ENCODE data around the gene PHACTR3.

Gene PHACTR3

DNA sequence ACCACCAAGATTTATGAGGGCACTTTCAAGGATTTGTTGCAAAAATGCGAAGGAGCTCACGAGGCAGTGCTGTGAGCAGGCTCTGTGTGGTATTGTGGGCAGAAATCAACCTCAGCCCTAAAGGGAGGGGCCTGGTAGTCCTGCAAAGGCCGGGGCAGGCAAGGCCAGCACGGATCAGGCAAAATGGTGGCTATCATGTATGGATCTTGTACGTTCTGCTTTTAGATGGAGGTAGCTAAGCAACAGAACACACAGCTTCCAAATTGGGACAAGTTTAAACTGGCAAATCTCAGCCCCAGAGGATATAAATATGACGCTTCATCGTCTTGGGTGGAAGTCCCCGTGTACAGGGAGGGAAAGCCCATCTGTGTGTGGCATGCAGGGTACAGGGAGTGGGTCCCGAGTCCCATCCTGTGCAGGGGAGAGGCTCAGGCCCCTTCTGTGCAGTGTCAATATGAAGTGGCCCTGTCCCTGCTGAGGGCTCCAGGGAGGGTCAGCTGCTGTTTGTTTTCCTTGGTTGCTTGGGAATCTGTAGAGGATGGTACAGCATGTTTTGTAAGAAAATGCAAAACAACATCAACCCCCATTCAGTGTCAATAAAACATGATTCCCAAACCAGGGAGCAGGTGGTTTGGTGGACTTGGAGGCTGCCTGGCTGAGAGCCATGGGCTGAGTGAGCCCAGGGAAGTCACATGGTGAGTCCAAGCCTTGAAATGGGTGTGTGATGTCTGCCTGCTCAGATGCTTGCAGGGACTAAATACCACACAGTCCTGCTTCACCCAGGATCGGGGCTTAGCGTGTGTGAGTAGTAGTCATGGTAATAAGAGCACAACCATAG is 216.1 kb downstream of the PHACTR3 start:
- no peaks in the 10 kb centered on the region for H3K27me3 ChIP-seq (ENCODE audit: insufficient read depth, low read length, poor library complexity)
- H3K56ac ChIP-seq (ENCODE audit: low read length): no peak overlapping the region
- H3K4me1 ChIP-seq (ENCODE audit: control insufficient read depth, low read depth, low read length): no peaks in the 10 kb centered on the region
- H3K18ac ChIP-seq (ENCODE audit: low read length): no peak overlapping the region
- H3K9ac ChIP-seq (ENCODE audit: low read length): no peak overlapping the region
- no peaks in the 10 kb centered on the region for H3K79me2 ChIP-seq (ENCODE audit: control insufficient read depth, insufficient read depth, low read length)
- H4K8ac ChIP-seq (ENCODE audit: low read depth, low read length): no peak overlapping the region
- no peak overlapping the region for H3K4ac ChIP-seq (ENCODE audit: low read depth, low read length)
- no peak overlapping the region for H3K23ac ChIP-seq (ENCODE audit: low read length)
- no peak overlapping the region for H2BK5ac ChIP-seq (ENCODE audit: low read length)
- no peak overlapping the region for H3K27ac ChIP-seq (ENCODE audit: low read depth, low read length)
- no peak overlapping the region for H2AK5ac ChIP-seq (ENCODE audit: low read length)
- no peak overlapping the region for H4K5ac ChIP-seq (ENCODE audit: low read length)
- no peak overlapping the region for H3K4me2 ChIP-seq (ENCODE audit: low read length)
- H3K79me1 ChIP-seq (ENCODE audit: low read length): no peaks in the 10 kb centered on the region
- no peak overlapping the region for H3K4me3 ChIP-seq (ENCODE audit: low read length)
- no peak for DNase-seq
- H2BK120ac ChIP-seq (ENCODE audit: low read depth, low read length): no peak overlapping the region
- no peaks in the 10 kb centered on the region for H3K36me3 ChIP-seq (ENCODE audit: control insufficient read depth, insufficient read depth, low read length)
- no peak overlapping the region for H2BK15ac ChIP-seq (replicated peaks; ENCODE audit: low read depth)
- no CpG with 5 or more reads among the region's 11 CpGs for WGBS (ENCODE audit: extremely low coverage, insufficient coverage, low lambda C conversion rate)

DNA sequence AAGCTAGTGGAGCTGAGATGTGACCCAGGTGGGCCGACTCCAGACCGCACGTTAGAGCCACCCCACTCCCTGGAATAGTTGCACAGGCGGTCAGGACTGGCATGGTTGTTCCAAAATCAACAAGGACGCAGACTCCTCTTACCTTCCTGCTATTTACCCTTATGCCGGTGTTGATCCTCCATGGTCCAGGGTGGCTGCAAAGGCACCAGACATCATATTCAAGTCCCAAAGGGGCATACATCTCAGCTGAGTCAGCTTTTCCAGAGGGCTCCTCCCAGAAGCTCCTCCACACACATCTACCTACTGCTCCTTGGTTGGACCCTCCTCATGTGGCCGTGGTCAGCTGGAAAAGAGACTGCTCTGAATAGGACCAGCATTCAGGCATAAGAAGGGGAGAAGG is 216.9 kb downstream of the PHACTR3 start:
- no peaks in the 10 kb centered on the region for H3K36me3 ChIP-seq (ENCODE audit: control insufficient read depth, insufficient read depth, low read length)
- no peak overlapping the region for H3K18ac ChIP-seq (ENCODE audit: low read length)
- H2AK5ac ChIP-seq (ENCODE audit: low read length): no peak overlapping the region
- no peak overlapping the region for H3K4me2 ChIP-seq (ENCODE audit: low read length)
- no peak overlapping the region for H3K4ac ChIP-seq (ENCODE audit: low read depth, low read length)
- H3K9ac ChIP-seq (ENCODE audit: low read length): no peak overlapping the region
- no peak overlapping the region for H2BK15ac ChIP-seq (replicated peaks; ENCODE audit: low read depth)
- no peak overlapping the region for H4K5ac ChIP-seq (ENCODE audit: low read length)
- no peak overlapping the region for H3K23ac ChIP-seq (ENCODE audit: low read length)
- no peak overlapping the region for H4K8ac ChIP-seq (ENCODE audit: low read depth, low read length)
- no peak for DNase-seq
- no peaks in the 10 kb centered on the region for H3K4me1 ChIP-seq (ENCODE audit: control insufficient read depth, low read depth, low read length)
- H3K79me2 ChIP-seq (ENCODE audit: control insufficient read depth, insufficient read depth, low read length): no peaks in the 10 kb centered on the region
- no peak overlapping the region for H3K56ac ChIP-seq (ENCODE audit: low read length)
- H3K27ac ChIP-seq (ENCODE audit: low read depth, low read length): no peak overlapping the region
- H3K4me3 ChIP-seq (ENCODE audit: low read length): no peak overlapping the region
- H2BK120ac ChIP-seq (ENCODE audit: low read depth, low read length): no peak overlapping the region
- no peaks in the 10 kb centered on the region for H3K79me1 ChIP-seq (ENCODE audit: low read length)
- H2BK5ac ChIP-seq (ENCODE audit: low read length): no peak overlapping the region
- no CpG with 5 or more reads among the region's 7 CpGs for WGBS (ENCODE audit: extremely low coverage, insufficient coverage, low lambda C conversion rate)
- H3K27me3 ChIP-seq (ENCODE audit: insufficient read depth, low read length, poor library complexity): no peaks in the 10 kb centered on the region

DNA sequence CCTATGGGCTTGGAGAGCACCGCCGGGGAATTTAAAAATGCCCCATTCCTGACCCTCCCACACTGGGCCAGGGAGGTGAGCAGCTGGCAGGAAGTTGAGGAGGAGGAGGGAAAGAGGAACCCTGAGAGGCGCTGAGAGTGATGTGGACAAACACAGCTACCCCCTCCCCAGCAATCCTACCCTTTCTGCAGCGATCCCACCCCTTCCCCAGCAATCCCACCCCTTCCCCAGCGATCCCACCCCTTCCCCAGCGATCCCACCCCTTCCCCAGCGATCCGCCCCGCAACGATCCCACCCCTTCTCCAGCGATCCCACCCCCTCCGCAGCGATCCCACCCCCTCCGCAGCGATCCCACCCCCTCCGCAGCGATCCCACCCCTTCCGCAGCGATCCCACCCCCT is 217.4 kb downstream of the PHACTR3 start:
- H4K8ac ChIP-seq (ENCODE audit: low read depth, low read length): no peak overlapping the region
- H3K4me3 ChIP-seq (ENCODE audit: low read length): no peak overlapping the region
- no peak overlapping the region for H3K4me2 ChIP-seq (ENCODE audit: low read length)
- no peaks in the 10 kb centered on the region for H3K79me1 ChIP-seq (ENCODE audit: low read length)
- H4K5ac ChIP-seq (ENCODE audit: low read length): no peak overlapping the region
- H3K36me3 ChIP-seq (ENCODE audit: control insufficient read depth, insufficient read depth, low read length): no peaks in the 10 kb centered on the region
- H3K23ac ChIP-seq (ENCODE audit: low read length): no peak overlapping the region
- H3K79me2 ChIP-seq (ENCODE audit: control insufficient read depth, insufficient read depth, low read length): no peaks in the 10 kb centered on the region
- no peak overlapping the region for H2BK15ac ChIP-seq (replicated peaks; ENCODE audit: low read depth)
- H3K56ac ChIP-seq (ENCODE audit: low read length): no peak overlapping the region
- H2BK5ac ChIP-seq (ENCODE audit: low read length): no peak overlapping the region
- no peak overlapping the region for H2AK5ac ChIP-seq (ENCODE audit: low read length)
- no peak overlapping the region for H2BK120ac ChIP-seq (ENCODE audit: low read depth, low read length)
- WGBS (ENCODE audit: extremely low coverage, insufficient coverage, low lambda C conversion rate): no CpG with 5 or more reads among the region's 19 CpGs
- H3K27me3 ChIP-seq (ENCODE audit: insufficient read depth, low read length, poor library complexity): no peaks in the 10 kb centered on the region
- H3K4ac ChIP-seq (ENCODE audit: low read depth, low read length): no peak overlapping the region
- H3K18ac ChIP-seq (ENCODE audit: low read length): no peak overlapping the region
- no peak for DNase-seq
- no peak overlapping the region for H3K9ac ChIP-seq (ENCODE audit: low read length)
- no peaks in the 10 kb centered on the region for H3K4me1 ChIP-seq (ENCODE audit: control insufficient read depth, low read depth, low read length)
- no peak overlapping the region for H3K27ac ChIP-seq (ENCODE audit: low read depth, low read length)

DNA sequence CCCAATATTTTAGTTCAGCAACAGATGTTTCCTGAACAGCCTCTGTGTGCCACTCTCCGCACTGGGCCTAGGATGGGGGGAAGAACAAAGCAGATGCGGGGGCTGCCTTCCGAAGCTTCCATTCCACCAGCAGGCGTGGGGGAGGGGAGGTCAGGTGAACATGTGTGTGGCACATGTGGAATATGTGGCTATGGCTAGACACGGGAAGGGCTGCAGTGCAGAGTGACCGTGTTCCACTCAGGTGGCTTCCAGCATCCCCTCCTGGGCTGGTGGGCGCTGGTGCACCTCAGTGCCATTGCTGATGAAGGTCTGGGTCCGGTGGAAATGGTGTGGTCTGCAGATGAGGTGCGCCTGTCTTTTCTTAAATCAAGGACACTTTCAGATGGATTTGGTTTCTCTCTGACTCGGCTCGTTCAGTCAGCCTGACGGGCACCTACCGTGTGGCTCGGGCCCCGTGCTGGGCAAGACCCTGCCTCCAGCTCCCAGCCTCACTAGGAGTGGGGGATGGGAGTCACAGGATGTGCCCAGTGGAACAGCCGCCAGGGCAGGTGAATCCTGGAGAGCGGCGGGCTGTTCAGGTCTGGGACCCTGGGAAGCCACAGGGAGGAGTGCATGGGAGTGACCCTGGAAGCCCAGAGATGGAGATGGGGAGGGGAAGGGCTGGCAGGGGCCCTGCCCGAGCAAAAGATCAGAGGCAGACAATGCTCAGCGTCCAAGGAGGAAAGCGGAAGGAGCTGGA is 218.1 kb downstream of the PHACTR3 start:
- no peak overlapping the region for H3K27ac ChIP-seq (ENCODE audit: low read depth, low read length)
- no CpG with 5 or more reads among the region's 21 CpGs for WGBS (ENCODE audit: extremely low coverage, insufficient coverage, low lambda C conversion rate)
- H3K4me2 ChIP-seq (ENCODE audit: low read length): no peak overlapping the region
- H2BK15ac ChIP-seq (replicated peaks; ENCODE audit: low read depth): no peak overlapping the region
- H3K23ac ChIP-seq (ENCODE audit: low read length): no peak overlapping the region
- H3K36me3 ChIP-seq (ENCODE audit: control insufficient read depth, insufficient read depth, low read length): no peaks in the 10 kb centered on the region
- no peak overlapping the region for H2BK120ac ChIP-seq (ENCODE audit: low read depth, low read length)
- no peak overlapping the region for H4K8ac ChIP-seq (ENCODE audit: low read depth, low read length)
- DNase-seq: no peak
- H3K4me1 ChIP-seq (ENCODE audit: control insufficient read depth, low read depth, low read length): no peaks in the 10 kb centered on the region
- H3K27me3 ChIP-seq (ENCODE audit: insufficient read depth, low read length, poor library complexity): no peaks in the 10 kb centered on the region
- no peaks in the 10 kb centered on the region for H3K79me1 ChIP-seq (ENCODE audit: low read length)
- no peak overlapping the region for H3K56ac ChIP-seq (ENCODE audit: low read length)
- no peak overlapping the region for H4K5ac ChIP-seq (ENCODE audit: low read length)
- no peak overlapping the region for H3K4ac ChIP-seq (ENCODE audit: low read depth, low read length)
- no peak overlapping the region for H2AK5ac ChIP-seq (ENCODE audit: low read length)
- no peak overlapping the region for H3K9ac ChIP-seq (ENCODE audit: low read length)
- no peak overlapping the region for H3K18ac ChIP-seq (ENCODE audit: low read length)
- no peaks in the 10 kb centered on the region for H3K79me2 ChIP-seq (ENCODE audit: control insufficient read depth, insufficient read depth, low read length)
- H2BK5ac ChIP-seq (ENCODE audit: low read length): no peak overlapping the region
- H3K4me3 ChIP-seq (ENCODE audit: low read length): no peak overlapping the region

DNA sequence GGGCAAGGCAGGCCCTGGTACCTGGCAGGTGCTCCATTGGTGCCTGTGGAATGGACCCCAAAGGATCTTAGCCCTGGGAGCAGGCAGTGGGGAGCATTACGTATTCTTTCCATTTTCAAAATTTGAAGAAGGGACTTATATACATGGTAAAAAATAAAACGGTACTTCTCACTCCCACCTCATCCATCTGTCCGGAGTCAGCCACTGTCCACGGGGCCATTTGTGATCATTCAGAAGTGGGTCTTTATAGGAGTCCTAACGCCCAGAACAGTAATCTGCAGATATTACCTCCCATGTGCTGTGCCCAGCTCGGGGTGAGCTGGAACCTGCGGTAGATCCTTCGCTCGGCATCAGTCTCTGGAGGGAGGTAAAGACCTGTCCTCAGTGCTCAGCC is 218.7 kb downstream of the PHACTR3 start:
- H2BK120ac ChIP-seq (ENCODE audit: low read depth, low read length): no peak overlapping the region
- no peak for DNase-seq
- no peak overlapping the region for H3K4ac ChIP-seq (ENCODE audit: low read depth, low read length)
- no CpG with 5 or more reads among the region's 9 CpGs for WGBS (ENCODE audit: extremely low coverage, insufficient coverage, low lambda C conversion rate)
- no peaks in the 10 kb centered on the region for H3K4me1 ChIP-seq (ENCODE audit: control insufficient read depth, low read depth, low read length)
- H4K8ac ChIP-seq (ENCODE audit: low read depth, low read length): no peak overlapping the region
- no peaks in the 10 kb centered on the region for H3K27me3 ChIP-seq (ENCODE audit: insufficient read depth, low read length, poor library complexity)
- H4K5ac ChIP-seq (ENCODE audit: low read length): no peak overlapping the region
- H3K27ac ChIP-seq (ENCODE audit: low read depth, low read length): no peak overlapping the region
- H3K23ac ChIP-seq (ENCODE audit: low read length): no peak overlapping the region
- no peak overlapping the region for H3K4me2 ChIP-seq (ENCODE audit: low read length)
- no peak overlapping the region for H2BK5ac ChIP-seq (ENCODE audit: low read length)
- H3K4me3 ChIP-seq (ENCODE audit: low read length): no peak overlapping the region
- no peak overlapping the region for H3K56ac ChIP-seq (ENCODE audit: low read length)
- H2BK15ac ChIP-seq (replicated peaks; ENCODE audit: low read depth): no peak overlapping the region
- no peaks in the 10 kb centered on the region for H3K79me1 ChIP-seq (ENCODE audit: low read length)
- H3K9ac ChIP-seq (ENCODE audit: low read length): no peak overlapping the region
- H3K18ac ChIP-seq (ENCODE audit: low read length): no peak overlapping the region
- H3K36me3 ChIP-seq (ENCODE audit: control insufficient read depth, insufficient read depth, low read length): no peaks in the 10 kb centered on the region
- no peak overlapping the region for H2AK5ac ChIP-seq (ENCODE audit: low read length)
- H3K79me2 ChIP-seq (ENCODE audit: control insufficient read depth, insufficient read depth, low read length): no peaks in the 10 kb centered on the region
